Measurements from ENCODE around the gene CSNK1A1.

The CSNK1A1 gene

GRCh38 chr5:149495673-149496072 lies 55.6 kb downstream of the CSNK1A1 start:
- Histone ChIP-seq H3K27me3 (no peaks in the 10 kb centered on the region), H3K4me3 (ENCODE audit: low read depth, low read length) (no peak overlapping the region), H3K9me3 (no peaks in the 10 kb centered on the region), H3K36me3 (peaks cover 52% of the 10 kb centered on the region), H3K4me1 (no peaks in the 10 kb centered on the region)
- TF ChIP-seq, protein P1, sequence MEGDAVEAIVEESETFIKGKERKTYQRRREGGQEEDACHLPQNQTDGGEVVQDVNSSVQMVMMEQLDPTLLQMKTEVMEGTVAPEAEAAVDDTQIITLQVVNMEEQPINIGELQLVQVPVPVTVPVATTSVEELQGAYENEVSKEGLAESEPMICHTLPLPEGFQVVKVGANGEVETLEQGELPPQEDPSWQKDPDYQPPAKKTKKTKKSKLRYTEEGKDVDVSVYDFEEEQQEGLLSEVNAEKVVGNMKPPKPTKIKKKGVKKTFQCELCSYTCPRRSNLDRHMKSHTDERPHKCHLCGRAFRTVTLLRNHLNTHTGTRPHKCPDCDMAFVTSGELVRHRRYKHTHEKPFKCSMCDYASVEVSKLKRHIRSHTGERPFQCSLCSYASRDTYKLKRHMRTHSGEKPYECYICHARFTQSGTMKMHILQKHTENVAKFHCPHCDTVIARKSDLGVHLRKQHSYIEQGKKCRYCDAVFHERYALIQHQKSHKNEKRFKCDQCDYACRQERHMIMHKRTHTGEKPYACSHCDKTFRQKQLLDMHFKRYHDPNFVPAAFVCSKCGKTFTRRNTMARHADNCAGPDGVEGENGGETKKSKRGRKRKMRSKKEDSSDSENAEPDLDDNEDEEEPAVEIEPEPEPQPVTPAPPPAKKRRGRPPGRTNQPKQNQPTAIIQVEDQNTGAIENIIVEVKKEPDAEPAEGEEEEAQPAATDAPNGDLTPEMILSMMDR (IDR thresholded peaks at IDR 0.05; ENCODE audit: low read depth, low read length): no peak
- no peak for DNase-seq

DNA sequence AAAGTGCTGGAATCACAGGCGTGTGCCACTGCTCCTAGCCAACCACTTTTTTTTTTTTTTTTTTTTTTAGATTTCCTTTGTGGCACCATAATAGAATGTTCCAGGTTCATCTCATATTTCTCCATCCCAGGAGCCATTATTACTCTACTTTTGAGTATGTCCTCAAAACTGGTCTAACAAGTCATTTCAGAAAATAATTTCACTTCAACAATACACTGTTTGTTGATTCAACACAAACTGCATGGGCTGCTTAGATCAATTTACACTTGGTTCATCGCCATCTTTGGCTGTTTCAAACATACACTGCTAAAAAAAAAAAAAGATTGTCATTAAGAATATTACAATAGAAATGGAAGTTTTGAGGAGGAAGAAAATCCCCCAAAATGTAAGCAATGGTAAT lies 57.9 kb downstream of the CSNK1A1 start:
- H3K36me3 ChIP-seq: peaks cover 42% of the 10 kb centered on the region
- H3K4me1 ChIP-seq: no peaks in the 10 kb centered on the region
- H3K9me3 ChIP-seq: no peaks in the 10 kb centered on the region
- H3K27me3 ChIP-seq: peaks cover 7% of the 10 kb centered on the region
- TF ChIP-seq, protein P1 (IDR thresholded peaks at IDR 0.05; ENCODE audit: low read depth, low read length): no peak
- no peak overlapping the region for H3K4me3 ChIP-seq (ENCODE audit: low read depth, low read length)
- DNase-seq: no peak

DNA sequence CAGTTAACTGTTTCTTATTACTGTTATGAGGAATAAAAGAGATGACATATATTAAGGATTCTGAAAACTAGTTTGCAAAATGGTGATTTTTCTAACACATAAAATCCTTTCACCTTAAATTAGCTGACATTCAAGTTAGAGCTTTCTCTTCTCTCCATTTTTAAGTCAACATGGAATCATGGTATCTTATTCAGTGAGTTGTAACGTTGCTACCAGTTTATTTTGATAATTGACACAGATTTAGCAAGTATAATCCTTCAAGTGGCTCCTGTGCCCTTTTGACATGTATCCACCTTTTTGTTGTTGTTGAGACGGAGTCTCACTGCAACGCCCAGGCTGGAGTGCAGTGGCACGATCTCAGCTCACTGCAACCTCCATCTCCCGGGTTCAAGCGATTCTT lies 58.5 kb downstream of the CSNK1A1 start:
- peaks cover 36% of the 10 kb centered on the region for H3K36me3 ChIP-seq
- no peaks in the 10 kb centered on the region for H3K4me1 ChIP-seq
- no peak for DNase-seq
- H3K4me3 ChIP-seq (ENCODE audit: low read depth, low read length): no peak overlapping the region
- peaks cover 7% of the 10 kb centered on the region for H3K27me3 ChIP-seq
- TF ChIP-seq, protein P1 (IDR thresholded peaks at IDR 0.05; ENCODE audit: low read depth, low read length): no peak
- H3K9me3 ChIP-seq: no peaks in the 10 kb centered on the region

DNA sequence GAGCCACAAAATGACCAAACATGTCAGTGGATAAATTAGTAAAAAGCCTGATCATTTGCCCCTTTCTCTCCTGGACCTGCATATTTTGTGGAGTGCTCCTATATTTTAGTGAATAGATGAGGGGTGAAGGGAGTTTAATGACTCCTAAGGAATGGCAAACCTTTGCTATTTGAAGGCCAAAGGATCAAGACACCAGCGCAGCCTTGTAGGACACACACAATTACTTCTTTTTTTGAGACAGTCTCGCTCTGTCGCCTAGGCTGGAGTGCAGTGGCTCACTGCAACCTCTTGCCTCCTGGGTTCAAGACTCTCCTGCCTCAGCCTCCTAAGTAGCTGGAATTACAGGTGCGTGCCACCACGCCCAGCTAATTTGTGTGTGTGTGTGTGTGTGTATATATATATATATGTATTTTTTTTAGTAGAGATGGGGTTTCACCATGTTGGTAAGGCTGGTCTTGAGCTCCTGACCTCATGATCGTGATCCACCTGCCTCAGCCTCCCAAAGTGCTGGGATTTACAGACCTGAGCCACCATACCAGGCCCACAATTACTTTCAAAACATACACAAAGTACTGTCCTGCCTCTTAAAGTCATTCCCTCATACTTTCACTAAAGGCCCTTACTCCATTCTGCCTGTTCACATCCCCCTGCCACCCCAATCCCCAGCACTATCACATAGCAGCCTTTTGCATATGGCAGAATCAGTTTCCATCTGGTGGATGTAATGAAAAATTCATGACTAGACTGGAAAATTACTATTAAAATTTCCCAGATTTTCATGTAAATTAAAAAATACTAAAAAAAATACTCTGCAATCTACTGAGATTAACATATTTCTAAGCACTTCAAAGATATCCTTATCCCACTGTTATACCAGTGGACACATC lies 60.4 kb downstream of the CSNK1A1 start:
- no peaks in the 10 kb centered on the region for H3K9me3 ChIP-seq

DNA sequence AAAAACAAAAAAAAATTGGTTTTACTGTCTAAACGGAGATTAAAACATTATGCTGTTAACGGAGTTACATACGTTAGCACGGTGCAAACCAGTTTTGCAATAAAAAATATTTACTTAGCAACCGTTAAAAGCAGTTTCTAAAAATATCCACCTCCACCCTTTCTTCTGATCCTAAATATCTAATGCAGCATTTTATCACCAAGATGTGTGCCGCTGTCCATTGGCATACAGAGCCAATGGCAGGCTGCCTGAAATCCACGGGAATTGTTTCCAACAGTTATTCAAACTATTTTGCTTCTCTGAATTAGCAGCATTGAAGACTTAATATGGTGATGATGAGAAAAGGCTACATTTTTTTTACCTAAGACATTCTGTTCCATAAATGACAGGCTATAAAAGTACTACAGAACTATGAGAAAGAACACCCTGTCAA lies 61.6 kb downstream of the CSNK1A1 start:
- peaks cover 13% of the 10 kb centered on the region for H3K36me3 ChIP-seq

More for the DNA sequence above, 60.4 kb downstream of the CSNK1A1 start:
- DNase-seq: no peak
- peaks cover 7% of the 10 kb centered on the region for H3K27me3 ChIP-seq
- peaks cover 4% of the 10 kb centered on the region; the same call in 1 of the 2 replicates for H3K4me1 ChIP-seq
- H3K4me3 ChIP-seq (ENCODE audit: low read depth, low read length): no peak overlapping the region
- peaks cover 22% of the 10 kb centered on the region for H3K36me3 ChIP-seq
- TF ChIP-seq, protein P1 (IDR thresholded peaks at IDR 0.05; ENCODE audit: low read depth, low read length): no peak

More for the DNA sequence above, 61.6 kb downstream of the CSNK1A1 start:
- H3K9me3 ChIP-seq: no peaks in the 10 kb centered on the region
- peaks cover 4% of the 10 kb centered on the region; the same call in 1 of the 2 replicates for H3K4me1 ChIP-seq
- TF ChIP-seq, protein P1 (IDR thresholded peaks at IDR 0.05; ENCODE audit: low read depth, low read length): no peak
- H3K4me3 ChIP-seq (ENCODE audit: low read depth, low read length): no peak overlapping the region
- DNase-seq: no peak
- peaks cover 7% of the 10 kb centered on the region for H3K27me3 ChIP-seq
